IMR-90 (cell line): ENCODE data around the gene C3orf70. TPM values are rescaled to one million over a fixed set of nuclear protein-coding genes. Genes with fewer than 3 reads are reported as not detected.

Experiments used
- ATAC-seq: fragments of 200-7000 bp; cut with Tn5 transposase; 2 replicates; pipeline ENCODE4 v1.9.1; 2020; ENCODE audit warnings: low read depth, mild to moderate bottlenecking, moderate library complexity
- BruUV-seq: library from RNA; stranded (reverse); fragments of 400-500 nt; replicated peaks from 2 replicates; lab custom pipeline; 2021; lab: Mats Ljungman, UMichigan
- CTCF ChIA-PET: fragments of 300-600 bp; formaldehyde crosslinking; extraction: SDS; loops from one replicate; lab custom pipeline; 2021; ENCODE audit warnings: antibody characterized with exemption; lab: Yijun Ruan, JAX
- POLR2A ChIA-PET: fragments of 300-600 bp; sonication (Branson Sonifier 250); formaldehyde crosslinking; loops from one replicate; lab custom pipeline; 2022; ENCODE audit warnings: antibody characterized with exemption; ENCODE audit not compliant: unreplicated experiment; lab: Charles Lee
- DNase-seq: peaks from one replicate; pipeline ENCODE4 v3.0.0; 2013
- H2AFZ ChIP-seq: replicated peaks from 2 replicates; pipeline ENCODE3; 2013; ENCODE audit warnings: low read length, mild to moderate bottlenecking; ENCODE audit not compliant: poor library complexity
- H2AK5ac ChIP-seq: 2 replicates; pipeline ENCODE4 v1.6.1; 2013; ENCODE audit warnings: low read depth, low read length, inconsistent platforms
- H2AK9ac ChIP-seq: replicated peaks from 2 replicates; pipeline ENCODE3; 2013; ENCODE audit warnings: mild to moderate bottlenecking, low read depth, low read length, moderate library complexity; ENCODE audit not compliant: poor library complexity
- H2BK120ac ChIP-seq: 2 replicates; pipeline ENCODE4 v1.6.1; 2013; ENCODE audit warnings: low read depth, low read length, inconsistent platforms
- H2BK15ac ChIP-seq: 3 replicates; pipeline ENCODE4 v1.6.1; 2013; ENCODE audit warnings: low read depth, low read length, inconsistent platforms
- H2BK20ac ChIP-seq: 2 replicates; pipeline ENCODE4 v1.6.1; 2013; ENCODE audit warnings: low read depth, mild to moderate bottlenecking, inconsistent platforms, low read length, moderate library complexity
- H2BK5ac ChIP-seq: 2 replicates; pipeline ENCODE4 v1.6.1; 2013; ENCODE audit warnings: mild to moderate bottlenecking, low read depth, low read length, inconsistent platforms; ENCODE audit not compliant: poor library complexity, severe bottlenecking
- H3K14ac ChIP-seq: replicated peaks from 2 replicates; pipeline ENCODE4 v1.6.1; 2013; ENCODE audit warnings: low read depth, low read length, inconsistent platforms
- H3K18ac ChIP-seq: 2 replicates; pipeline ENCODE4 v1.6.1; 2013; ENCODE audit warnings: low read depth, low read length, control low read depth
- H3K23ac ChIP-seq: 2 replicates; pipeline ENCODE4 v1.6.1; 2013; ENCODE audit warnings: low read depth, low read length, inconsistent platforms
- H3K27ac ChIP-seq: 2 replicates; pipeline ENCODE4 v1.5.1; 2013; ENCODE audit warnings: mild to moderate bottlenecking, control low read depth, low read length; ENCODE audit not compliant: insufficient read depth
- H3K27me3 ChIP-seq: 2 replicates; pipeline ENCODE4 v1.6.1; 2013; ENCODE audit warnings: low read length; ENCODE audit not compliant: control insufficient read depth, insufficient read depth
- H3K36me3 ChIP-seq: 2 replicates; pipeline ENCODE4 v1.6.1; 2013; ENCODE audit warnings: low read length, mixed read lengths; ENCODE audit not compliant: control insufficient read depth, insufficient read depth
- H3K4ac ChIP-seq: 2 replicates; pipeline ENCODE4 v1.6.1; 2013; ENCODE audit warnings: low read depth, low read length, inconsistent platforms
- H3K4me1 ChIP-seq: 2 replicates; pipeline ENCODE4 v1.6.1; 2013; ENCODE audit warnings: low read length, mixed read lengths; ENCODE audit not compliant: control insufficient read depth, insufficient read depth
- H3K4me2 ChIP-seq: 2 replicates; pipeline ENCODE4 v1.6.1; 2013; ENCODE audit warnings: low read depth, mild to moderate bottlenecking, control low read depth, low read length, moderate library complexity
- H3K4me3 ChIP-seq: 2 replicates; pipeline ENCODE4 v1.5.1; 2013; ENCODE audit warnings: low read depth, mild to moderate bottlenecking, control low read depth, low read length, moderate library complexity; ENCODE audit not compliant: insufficient read depth
- H3K56ac ChIP-seq: 2 replicates; pipeline ENCODE4 v1.6.1; 2013; ENCODE audit warnings: low read length, inconsistent platforms; ENCODE audit not compliant: insufficient read depth; ENCODE audit errors: extremely low read depth
- H3K79me1 ChIP-seq, 2 experiments: 2 replicates each; pipeline ENCODE4 v1.6.1; 2013; ENCODE audit warnings: low read length in 2 of 2, inconsistent platforms in 1 of 2, low read depth in 1 of 2
- H3K9ac ChIP-seq: 2 replicates; pipeline ENCODE4 v1.6.1; 2013; ENCODE audit warnings: low read depth, low read length, control low read depth
- H3K9me1 ChIP-seq: 2 replicates; pipeline ENCODE4 v1.6.1; 2013; ENCODE audit warnings: low read length, inconsistent platforms; ENCODE audit not compliant: insufficient read depth
- H3K9me3 ChIP-seq: 2 replicates; pipeline ENCODE4 v1.6.1; 2013; ENCODE audit warnings: low read length; ENCODE audit not compliant: control insufficient read depth, insufficient read depth
- H4K20me1 ChIP-seq: 2 replicates; pipeline ENCODE4 v1.6.1; 2013; ENCODE audit warnings: low read length, inconsistent platforms; ENCODE audit not compliant: insufficient read depth
- H4K5ac ChIP-seq: 2 replicates; pipeline ENCODE4 v1.6.1; 2013; ENCODE audit warnings: mild to moderate bottlenecking, low read depth, low read length, control low read depth
- H4K8ac ChIP-seq, 2 experiments: 2 replicates each; pipeline ENCODE4 v1.6.1; 2013; ENCODE audit warnings: low read depth in 2 of 2, low read length in 2 of 2, control low read depth in 1 of 2, inconsistent platforms in 1 of 2
- H4K91ac ChIP-seq: 2 replicates; pipeline ENCODE4 v1.6.1; 2013; ENCODE audit warnings: low read depth, low read length, inconsistent platforms; ENCODE audit not compliant: insufficient read depth
- BHLHE40 ChIP-seq: fragments of 150-350 bp; IDR thresholded peaks from 2 replicates; pipeline ENCODE4 v1.6.1; 2016; ENCODE audit warnings: mild to moderate bottlenecking, low read depth, low read length
- CEBPB ChIP-seq: IDR thresholded peaks from 2 replicates; pipeline ENCODE4 v1.6.1; 2012; ENCODE audit warnings: low read depth, low read length, improper control_type of control experiment
- CTCF ChIP-seq: conservative IDR thresholded peaks from 2 replicates; pipeline ENCODE4 v1.5.1; 2012; ENCODE audit warnings: mild to moderate bottlenecking, low read depth, low read length, improper control_type of control experiment
- ELK1 ChIP-seq: fragments of 150-350 bp; IDR thresholded peaks from 2 replicates; pipeline ENCODE4 v1.6.1; 2016; ENCODE audit warnings: low read depth, mild to moderate bottlenecking, low read length, moderate library complexity, borderline replicate concordance
- MAFK ChIP-seq: IDR thresholded peaks from 2 replicates; pipeline ENCODE4 v1.6.1; 2012; ENCODE audit warnings: low read depth, low read length, improper control_type of control experiment
- MXI1 ChIP-seq: IDR thresholded peaks from 2 replicates; pipeline ENCODE4 v1.6.1; 2012; ENCODE audit warnings: low read depth, mild to moderate bottlenecking, low read length, moderate library complexity, borderline replicate concordance
- NFE2L2 ChIP-seq: fragments of 150-350 bp; IDR thresholded peaks from 2 replicates; pipeline ENCODE4 v1.6.1; 2016; ENCODE audit warnings: low read depth, mild to moderate bottlenecking, low read length
- POLR2A ChIP-seq: IDR thresholded peaks from 2 replicates; pipeline ENCODE4 v1.6.1; 2012; ENCODE audit warnings: mild to moderate bottlenecking, low read depth, low read length
- RAD21 ChIP-seq: IDR thresholded peaks from 2 replicates; pipeline ENCODE4 v1.6.1; 2012; ENCODE audit warnings: low read length, improper control_type of control experiment
- RCOR1 ChIP-seq: IDR thresholded peaks from 2 replicates; pipeline ENCODE4 v1.6.1; 2012; ENCODE audit warnings: mild to moderate bottlenecking, low read length, improper control_type of control experiment; ENCODE audit not compliant: insufficient replicate concordance
- RFX5 ChIP-seq: IDR thresholded peaks from 2 replicates; pipeline ENCODE4 v1.8.0; 2012; ENCODE audit warnings: low read depth, mild to moderate bottlenecking, low read length, moderate library complexity
- SMC3 ChIP-seq: fragments of 150-350 bp; IDR thresholded peaks from 2 replicates; pipeline ENCODE4 v1.6.1; 2016; ENCODE audit warnings: low read depth, mild to moderate bottlenecking, antibody characterized with exemption, low read length, moderate library complexity
- USF2 ChIP-seq: fragments of 150-350 bp; IDR thresholded peaks from 2 replicates; pipeline ENCODE4 v1.6.1; 2017; ENCODE audit warnings: mild to moderate bottlenecking, antibody characterized with exemption, low read length, low read depth
- WGBS, 2 experiments: methylation state at CpG; one replicate each; pipeline versions ENCODE4 v1.1.5 to v1.1.7; 2013; ENCODE audit warnings: missing lambda C conversion rate in 2 of 2; ENCODE audit not compliant: insufficient read length in 1 of 2; ENCODE audit errors: extremely low coverage in 2 of 2; 5-methylcytosine and 5-hydroxymethylcytosine counted together
- dilution Hi-C: fragments of 300-500 bp; cut with HindIII; formaldehyde crosslinking; loops from one replicate; pipeline ENCODE4 v1.14.3; 2018; ENCODE audit warnings: low sequenced_read_pairs; ENCODE audit not compliant: unreplicated experiment
- in situ Hi-C: fragments of 300-500 bp; cut with MboI; formaldehyde crosslinking; loops from 3 replicates; pipeline ENCODE4 v1.14.3; 2019; ENCODE audit warnings: low sequenced_read_pairs, inconsistent platforms, mixed read lengths
- intact Hi-C: fragments of 100-400 bp; cut with micrococcal nuclease; formaldehyde crosslinking; loops from 2 replicates; pipeline ENCODE4 v1.10.0; 2022
- polyA plus RNA-seq, 3 experiments: library from polyadenylated mRNA; depleted of rRNA; stranded (reverse); fragments of >200 nt; gene quantifications; 2 replicates each; pipeline ENCODE4 v1.2.3, GENCODE V29; 2012; ENCODE audit warnings: low replicate concordance in 1 of 3
- total RNA-seq: library from RNA; depleted of rRNA; stranded (reverse); fragments of >200 nt; gene quantifications from 2 replicates; pipeline ENCODE4 v1.2.3, GENCODE V29; 2012

The C3orf70 gene
- total and polyA plus RNA-seq, 2 of the 4 experiments (the other 2 are of a cell fraction): 0.96 to 1.8 TPM

- BruUV-seq: no TSS peak
- no peaks in the 10 kb centered on the region for H4K20me1 ChIP-seq
- H3K79me1 ChIP-seq: no peaks in the 10 kb centered on the region
- TF ChIP-seq RAD21 (no peak), MAFK (no peak), RCOR1 (no peak), POLR2A (no peak), CEBPB (no peak), BHLHE40 (no peak), NFE2L2 (no peak), RFX5 (no peak), SMC3 (no peak), CTCF (no peak), ELK1 (no peak), USF2 (no peak), MXI1 (no peak)
- H2AK5ac ChIP-seq: no peak overlapping the region
- no peak overlapping the region for H3K18ac ChIP-seq
- H4K5ac ChIP-seq: no peak overlapping the region
- H2AK9ac ChIP-seq: no peak overlapping the region
- DNase-seq (no peak), ATAC-seq (no peak)
- H3K14ac ChIP-seq: no peak overlapping the region
- ChIA-PET POLR2A (no interaction called here), CTCF (interaction anchor here (0.5 to 0.9 kb wide), 3 partner anchors 8 to 20 kb away, joined by 3 to 5 read pairs (median 3); no protein-coding TSS in a partner anchor)
- peaks cover 4% of the 10 kb centered on the region for H3K36me3 ChIP-seq
- H3K9ac ChIP-seq: no peak overlapping the region
- no peak overlapping the region for H3K27ac ChIP-seq
- H2AFZ ChIP-seq: no peak overlapping the region
- no peak overlapping the region for H3K4me3 ChIP-seq
- H2BK120ac ChIP-seq: no peak overlapping the region
- no peaks in the 10 kb centered on the region for H3K4me1 ChIP-seq
- in situ Hi-C loops (no loop called here), dilution Hi-C loops (no loop called here), intact Hi-C loops (no loop called here)
- H2BK5ac ChIP-seq: no peak overlapping the region
- H3K23ac ChIP-seq: no peak overlapping the region
- H4K8ac ChIP-seq: no peak overlapping the region
- no peak overlapping the region for H2BK15ac ChIP-seq
- 40% methylated on average over 1 of the region's 1 CpG; no CpG with 5 or more reads in 1 of the 2 experiments for WGBS, 2 experiments
- no peaks in the 10 kb centered on the region for H3K9me3 ChIP-seq
- H4K91ac ChIP-seq: no peak overlapping the region
- no peak overlapping the region for H2BK20ac ChIP-seq
- H3K4me2 ChIP-seq: no peak overlapping the region
- no peaks in the 10 kb centered on the region for H3K27me3 ChIP-seq
- no peak overlapping the region for H3K4ac ChIP-seq
- no peak overlapping the region for H3K56ac ChIP-seq
- H3K9me1 ChIP-seq: peaks cover 3% of the 10 kb centered on the region
These were observed 123.8 kb downstream of the C3orf70 start for GRCh38 chr3:185029086-185029485.
